Neural cell (in vitro differentiated cells): ENCODE results near the gene TAOK2. TPM values are rescaled to one million over a fixed set of nuclear protein-coding genes. Genes with fewer than 3 reads are reported as not detected.

Experiments used
- H2AFZ ChIP-seq: fragments of 200-600, 300-800 bp; sonication (generic), shearing (Covaris generic); 2 replicates; pipeline ENCODE4 v1.6.0; 2014; ENCODE audit warnings: low read depth, mild to moderate bottlenecking, antibody characterized with exemption, low read length, moderate library complexity
- H3F3A ChIP-seq: fragments of 200-600 bp; shearing (Covaris generic); 2 replicates; pipeline ENCODE4 v1.6.1; 2016; ENCODE audit warnings: mild to moderate bottlenecking, moderate library complexity, mixed read lengths, antibody characterized with exemption, low read length; ENCODE audit not compliant: insufficient read depth, poor library complexity, severe bottlenecking
- H3K27ac ChIP-seq: fragments of 200-600, 300-800 bp; sonication (generic), shearing (Covaris generic); 2 replicates; pipeline ENCODE4 v1.5.1; 2014; ENCODE audit warnings: mild to moderate bottlenecking, low read length, moderate library complexity
- H3K27me3 ChIP-seq: fragments of 300-800, 200-600 bp; sonication (generic), shearing (Covaris generic); 2 replicates; pipeline ENCODE4 v1.6.0; 2014; ENCODE audit warnings: mild to moderate bottlenecking, low read depth, low read length, moderate library complexity; ENCODE audit not compliant: insufficient read depth
- H3K36me3 ChIP-seq: fragments of 300-800, 200-600 bp; sonication (generic), shearing (Covaris generic); 2 replicates; pipeline ENCODE4 v1.5.1; 2014; ENCODE audit warnings: mild to moderate bottlenecking, antibody characterized with exemption, low read length, moderate library complexity; ENCODE audit not compliant: insufficient read depth
- H3K4me2 ChIP-seq: fragments of 300-800, 200-600 bp; sonication (generic), shearing (Covaris generic); 2 replicates; pipeline ENCODE4 v1.6.0; 2014; ENCODE audit warnings: mild to moderate bottlenecking, low read length
- H3K4me3 ChIP-seq: fragments of 300-800, 200-600 bp; sonication (generic), shearing (Covaris generic); 2 replicates; pipeline ENCODE4 v1.5.1; 2014; ENCODE audit warnings: mild to moderate bottlenecking, low read length, moderate library complexity
- H3K79me2 ChIP-seq: fragments of 200-600 bp; shearing (Covaris generic); replicated peaks from 2 replicates; pipeline ENCODE4 v1.6.0; 2014; ENCODE audit warnings: mild to moderate bottlenecking, low read length, moderate library complexity; ENCODE audit not compliant: insufficient read depth
- H3K9ac ChIP-seq: fragments of 300-800, 200-600 bp; sonication (generic), shearing (Covaris generic); 2 replicates; pipeline ENCODE4 v1.6.1; 2016; ENCODE audit warnings: mild to moderate bottlenecking, low read length, mixed read lengths
- H3K9me2 ChIP-seq: fragments of 200-600 bp; shearing (Covaris generic); 2 replicates; pipeline ENCODE4 v1.6.1; 2016; ENCODE audit warnings: mild to moderate bottlenecking, low read length, mixed read lengths; ENCODE audit not compliant: insufficient read depth
- H3K9me3 ChIP-seq: fragments of 200-600, 300-800 bp; sonication (generic), shearing (Covaris generic); 2 replicates; pipeline ENCODE4 v1.6.1; 2016; ENCODE audit warnings: mild to moderate bottlenecking, mixed run types, low read length, moderate library complexity, mixed read lengths
- H4K20me1 ChIP-seq: fragments of 200-600 bp; shearing (Covaris generic); 2 replicates; pipeline ENCODE4 v1.6.1; 2016; ENCODE audit warnings: mild to moderate bottlenecking, mixed run types; ENCODE audit not compliant: insufficient read depth
- CTCF ChIP-seq: fragments of 450-650 bp; IDR thresholded peaks from 2 replicates; pipeline ENCODE4 v1.5.1; 2014; ENCODE audit warnings: antibody characterized with exemption, mild to moderate bottlenecking, moderate library complexity; ENCODE audit not compliant: poor library complexity, severe bottlenecking
- EP300 ChIP-seq: fragments of 450-650 bp; conservative IDR thresholded peaks from 2 replicates; pipeline ENCODE4 v1.6.1; 2014; ENCODE audit warnings: antibody characterized with exemption, mild to moderate bottlenecking, moderate library complexity; ENCODE audit not compliant: poor library complexity, severe bottlenecking
- EZH2 ChIP-seq: fragments of 200-600, 300-800 bp; shearing (Covaris generic), sonication (generic); IDR thresholded peaks from 2 replicates; pipeline ENCODE4 v1.6.1; 2014; ENCODE audit warnings: antibody characterized with exemption, low read length, borderline replicate concordance, mild to moderate bottlenecking; ENCODE audit not compliant: insufficient read depth, poor library complexity, severe bottlenecking
- MXI1 ChIP-seq: fragments of 450-650 bp; conservative IDR thresholded peaks from 2 replicates; pipeline ENCODE4 v1.6.1; 2014; ENCODE audit warnings: antibody characterized with exemption, mild to moderate bottlenecking; ENCODE audit not compliant: poor library complexity, severe bottlenecking
- POLR2AphosphoS5 ChIP-seq: IDR thresholded peaks from 2 replicates; pipeline ENCODE4 v1.6.1; 2012
- RAD21 ChIP-seq: fragments of 450-650 bp; conservative IDR thresholded peaks from 2 replicates; pipeline ENCODE4 v1.6.1; 2014; ENCODE audit warnings: antibody characterized with exemption, mild to moderate bottlenecking, moderate library complexity
- REST ChIP-seq: IDR thresholded peaks from 2 replicates; pipeline ENCODE4 v1.6.1; 2012; ENCODE audit warnings: borderline replicate concordance
- SMC3 ChIP-seq: fragments of 450-650 bp; conservative IDR thresholded peaks from 2 replicates; pipeline ENCODE4 v1.6.1; 2014; ENCODE audit warnings: antibody characterized with exemption, mild to moderate bottlenecking, moderate library complexity; ENCODE audit not compliant: poor library complexity
- TAF1 ChIP-seq: IDR thresholded peaks from 2 replicates; pipeline ENCODE4 v1.6.1; 2012; ENCODE audit warnings: low read depth
- polyA plus RNA-seq: library from polyadenylated mRNA; depleted of rRNA; stranded (reverse); fragments of >200 nt; gene quantifications from 2 replicates; pipeline ENCODE4 v1.2.3, GENCODE V29; 2014

The TAOK2 gene
- polyA plus RNA-seq, 1 donor from 2014 or later = 62.7 TPM

GRCh38 chr16:29977063-29977825 lies 3.6 kb downstream of the TAOK2 start:
- H3K79me2 ChIP-seq = peaks cover 41% of the 10 kb centered on the region
- no peak overlapping the region for H2AFZ ChIP-seq
- H3K27ac ChIP-seq = no peak overlapping the region
- peak overlapping the region; percentile 98 for H3K9ac ChIP-seq
- H3K4me2 ChIP-seq = no peak overlapping the region
- H3K36me3 ChIP-seq = no peaks in the 10 kb centered on the region
- no peaks in the 10 kb centered on the region for H3F3A ChIP-seq
- H4K20me1 ChIP-seq = peaks cover 12% of the 10 kb centered on the region
- TF ChIP-seq EZH2 = no peak
- no peak for TF ChIP-seq REST
- TF ChIP-seq CTCF = no peak
- TF ChIP-seq POLR2AphosphoS5 = no peak
- no peak for TF ChIP-seq MXI1
- TF ChIP-seq RAD21 = no peak
- TF ChIP-seq SMC3 = no peak
- TF ChIP-seq TAF1 = no peak
- no peak for TF ChIP-seq EP300
- peak overlapping the region; percentile 99 for H3K4me3 ChIP-seq
- H3K9me3 ChIP-seq = no peaks in the 10 kb centered on the region
- H3K9me2 ChIP-seq = no peaks in the 10 kb centered on the region
- no peaks in the 10 kb centered on the region for H3K27me3 ChIP-seq

- no peak overlapping the region for H3K9ac ChIP-seq
- H3K9me3 ChIP-seq = no peaks in the 10 kb centered on the region
- H3F3A ChIP-seq = no peaks in the 10 kb centered on the region
- H3K4me3 ChIP-seq = no peak overlapping the region
- TF ChIP-seq REST (no peak), POLR2AphosphoS5 (no peak), EP300 (no peak), RAD21 (no peak), SMC3 (no peak), EZH2 (no peak), TAF1 (no peak), CTCF (no peak), MXI1 (no peak)
- peaks cover 12% of the 10 kb centered on the region for H4K20me1 ChIP-seq
- no peak overlapping the region for H3K4me2 ChIP-seq
- no peak overlapping the region for H2AFZ ChIP-seq
- H3K36me3 ChIP-seq = no peaks in the 10 kb centered on the region
- H3K79me2 ChIP-seq = peaks cover 41% of the 10 kb centered on the region
- H3K9me2 ChIP-seq = no peaks in the 10 kb centered on the region
- no peaks in the 10 kb centered on the region for H3K27me3 ChIP-seq
- H3K27ac ChIP-seq = no peak overlapping the region
Observed at GRCh38 chr16:29978081-29978480, 4.4 kb downstream of the TAOK2 start.
